HG03520 (cell line): ENCODE measurements around the gene EML6.

Experiments
- ATAC-seq: cut with Tn5 transposase; IDR thresholded peaks from one replicate; pipeline ENCODE4 v1.9.1; 2021; ENCODE audit warnings: mild to moderate bottlenecking, moderate library complexity; ENCODE audit not compliant: unreplicated experiment

Gene EML6

GRCh38 chr2:54936766-54937165 is 213.3 kb downstream of the EML6 start:
- ATAC-seq, result no peak

GRCh38 chr2:54939446-54940118 is 216.1 kb downstream of the EML6 start:
- ATAC-seq, result no peak

GRCh38 chr2:54940723-54941122 is 217.3 kb downstream of the EML6 start:
- no peak for ATAC-seq

GRCh38 chr2:54941248-54941984 is 218.0 kb downstream of the EML6 start:
- no peak for ATAC-seq

- ATAC-seq, result no peak
Observed at GRCh38 chr2:54942373-54942772, 218.9 kb downstream of the EML6 start.

- no peak for ATAC-seq
Observed at GRCh38 chr2:54944724-54945326, 221.4 kb downstream of the EML6 start.

- ATAC-seq, result peak; percentile 64
Observed at GRCh38 chr2:54945391-54946219, 222.1 kb downstream of the EML6 start.

GRCh38 chr2:54946220-54946805 is 222.9 kb downstream of the EML6 start:
- ATAC-seq, result no peak

GRCh38 chr2:54947136-54947535 is 223.7 kb downstream of the EML6 start:
- no peak for ATAC-seq

- ATAC-seq, result no peak
Observed at GRCh38 chr2:54947646-54948045, 224.2 kb downstream of the EML6 start.

GRCh38 chr2:54948120-54948519 is 224.7 kb downstream of the EML6 start:
- ATAC-seq, result no peak

- ATAC-seq, result no peak
Observed at GRCh38 chr2:54949431-54949830, 226.0 kb downstream of the EML6 start.

- ATAC-seq, result no peak
Observed at GRCh38 chr2:54950811-54951210, 227.3 kb downstream of the EML6 start.

- no peak for ATAC-seq
Observed at GRCh38 chr2:54952425-54952824, 229.0 kb downstream of the EML6 start.

GRCh38 chr2:54952978-54953456 is 229.6 kb downstream of the EML6 start:
- no peak for ATAC-seq

GRCh38 chr2:54954158-54954557 is 230.7 kb downstream of the EML6 start:
- no peak for ATAC-seq

- ATAC-seq, result no peak
Observed at GRCh38 chr2:54954705-54955357, 231.4 kb downstream of the EML6 start.

GRCh38 chr2:54955358-54956110 is 232.1 kb downstream of the EML6 start:
- ATAC-seq, result no peak

- no peak for ATAC-seq
Observed at GRCh38 chr2:54956111-54956627, 232.7 kb downstream of the EML6 start.
